Calu3 (cell line): ENCODE measurements around the gene FAM217B. TPM values are rescaled to one million over a fixed set of nuclear protein-coding genes. Genes with fewer than 3 reads are reported as not detected.
A peak's percentile ranks its signal among the peaks of the same experiment; 100 is the strongest.

ENCODE experiments used
- BruUV-seq: library from RNA; stranded (reverse); fragments of 400-500 nt; replicated peaks from 2 replicates; lab custom pipeline; 2021; lab: Mats Ljungman, UMichigan
- CTCF ChIA-PET: fragments of 300-600 bp; sonication (Branson Sonifier 250); formaldehyde crosslinking; loops from one replicate; lab custom pipeline; 2022; ENCODE audit warnings: antibody characterized with exemption; lab: Charles Lee
- DNase-seq: peaks from one replicate; pipeline ENCODE4 v3.0.0; 2022
- H3K27ac Mint-ChIP-seq: one replicate; pipeline ENCODE4 v1.8.0; 2022; ENCODE audit warnings: mixed read lengths; ENCODE audit not compliant: unreplicated experiment
- H3K27me3 Mint-ChIP-seq: one replicate; pipeline ENCODE4 v1.8.0; 2022; ENCODE audit warnings: mixed read lengths; ENCODE audit not compliant: unreplicated experiment
- H3K36me3 Mint-ChIP-seq: one replicate; pipeline ENCODE4 v1.8.0; 2022; ENCODE audit warnings: mild to moderate bottlenecking, moderate library complexity, mixed read lengths; ENCODE audit not compliant: insufficient read depth, unreplicated experiment
- H3K4me1 Mint-ChIP-seq: one replicate; pipeline ENCODE4 v1.8.0; 2022; ENCODE audit warnings: mild to moderate bottlenecking, low read depth, mixed read lengths; ENCODE audit not compliant: unreplicated experiment
- H3K4me3 Mint-ChIP-seq: one replicate; pipeline ENCODE4 v1.8.0; 2022; ENCODE audit warnings: mild to moderate bottlenecking, low read depth, moderate library complexity, mixed read lengths; ENCODE audit not compliant: unreplicated experiment
- H3K9me3 Mint-ChIP-seq: one replicate; pipeline ENCODE4 v1.8.0; 2022; ENCODE audit warnings: low read depth, mixed read lengths; ENCODE audit not compliant: unreplicated experiment
- intact Hi-C: fragments of 100-400 bp; cut with micrococcal nuclease; formaldehyde crosslinking; loops from one replicate; pipeline ENCODE4 v1.10.0; 2022; ENCODE audit not compliant: unreplicated experiment
- total RNA-seq: library from RNA; stranded (reverse); gene quantifications from 2 replicates; pipeline ENCODE4 v1.2.3, GENCODE V29; 2022
- TF ChIP-seq, protein P1 (sequence below): fragments of 200-600 bp; IDR thresholded peaks from one replicate; pipeline ENCODE4 v1.8.0; 2022; ENCODE audit warnings: antibody characterized with exemption; ENCODE audit not compliant: unreplicated experiment

FAM217B gene
- total RNA-seq, 1 experiment from 2014 or later = 34.4 TPM

DNA sequence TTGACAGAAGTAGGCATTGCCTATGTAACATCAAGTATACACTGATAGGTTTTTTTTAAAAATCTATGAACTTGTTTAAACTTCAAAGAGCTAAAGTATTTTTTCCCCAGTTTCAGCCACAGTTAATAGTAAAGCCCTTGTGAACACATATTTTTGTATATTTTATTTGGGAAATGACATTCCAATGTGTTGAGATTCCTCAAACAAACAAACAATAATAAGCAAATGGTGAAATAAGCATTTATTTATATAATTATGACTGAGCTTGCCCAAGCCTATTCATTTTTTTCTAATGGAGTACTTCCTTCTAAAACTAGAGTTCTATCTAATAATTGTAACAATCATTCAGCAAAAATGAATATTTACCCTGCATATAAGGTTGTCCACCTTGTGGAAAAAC, 19.2 kb upstream of the FAM217B start:
- H3K27me3 Mint-ChIP-seq = no peaks in the 10 kb centered on the region
- peaks cover 4% of the 10 kb centered on the region for H3K36me3 Mint-ChIP-seq
- intact Hi-C loops = loop anchor here (5.0 kb wide), 1 partner anchor 149 kb away; no protein-coding TSS in a partner anchor
- H3K9me3 Mint-ChIP-seq = no peaks in the 10 kb centered on the region
- DNase-seq = no peak
- BruUV-seq = no TSS peak
- peaks cover 37% of the 10 kb centered on the region for H3K4me1 Mint-ChIP-seq
- TF ChIP-seq, protein P1, sequence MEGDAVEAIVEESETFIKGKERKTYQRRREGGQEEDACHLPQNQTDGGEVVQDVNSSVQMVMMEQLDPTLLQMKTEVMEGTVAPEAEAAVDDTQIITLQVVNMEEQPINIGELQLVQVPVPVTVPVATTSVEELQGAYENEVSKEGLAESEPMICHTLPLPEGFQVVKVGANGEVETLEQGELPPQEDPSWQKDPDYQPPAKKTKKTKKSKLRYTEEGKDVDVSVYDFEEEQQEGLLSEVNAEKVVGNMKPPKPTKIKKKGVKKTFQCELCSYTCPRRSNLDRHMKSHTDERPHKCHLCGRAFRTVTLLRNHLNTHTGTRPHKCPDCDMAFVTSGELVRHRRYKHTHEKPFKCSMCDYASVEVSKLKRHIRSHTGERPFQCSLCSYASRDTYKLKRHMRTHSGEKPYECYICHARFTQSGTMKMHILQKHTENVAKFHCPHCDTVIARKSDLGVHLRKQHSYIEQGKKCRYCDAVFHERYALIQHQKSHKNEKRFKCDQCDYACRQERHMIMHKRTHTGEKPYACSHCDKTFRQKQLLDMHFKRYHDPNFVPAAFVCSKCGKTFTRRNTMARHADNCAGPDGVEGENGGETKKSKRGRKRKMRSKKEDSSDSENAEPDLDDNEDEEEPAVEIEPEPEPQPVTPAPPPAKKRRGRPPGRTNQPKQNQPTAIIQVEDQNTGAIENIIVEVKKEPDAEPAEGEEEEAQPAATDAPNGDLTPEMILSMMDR = no peak
- CTCF ChIA-PET = interaction anchor here (1.1 kb wide), 1 partner anchor 13 kb away, joined by 4 read pairs; the partner anchor contains the start of gene SYCP2
- no peak overlapping the region for H3K27ac Mint-ChIP-seq
- H3K4me3 Mint-ChIP-seq = no peak overlapping the region

DNA sequence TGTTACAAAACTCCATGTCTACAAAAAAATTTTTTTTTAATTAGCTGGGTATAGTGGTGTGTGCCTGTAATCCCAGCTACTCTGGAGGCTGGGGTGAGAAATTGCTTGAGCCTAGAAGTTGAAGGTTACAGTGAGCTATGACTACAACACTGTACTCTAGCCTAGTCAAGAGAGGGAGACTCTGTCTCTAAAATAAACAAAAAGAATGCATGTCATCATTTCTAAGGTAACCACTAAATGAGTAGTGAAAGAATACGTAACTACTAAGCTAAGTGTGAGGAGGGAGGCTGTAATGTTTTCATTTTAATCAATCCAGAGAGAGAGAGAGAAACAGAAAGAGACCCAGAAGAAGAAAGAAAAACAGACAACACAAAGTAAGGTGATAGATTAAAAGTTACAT, 16.7 kb upstream of the FAM217B start:
- H3K36me3 Mint-ChIP-seq = peaks cover 4% of the 10 kb centered on the region
- H3K9me3 Mint-ChIP-seq = no peaks in the 10 kb centered on the region
- no TSS peak for BruUV-seq
- no peaks in the 10 kb centered on the region for H3K27me3 Mint-ChIP-seq
- TF ChIP-seq, protein P1 = no peak
- H3K4me3 Mint-ChIP-seq = no peak overlapping the region
- no peak for DNase-seq
- H3K27ac Mint-ChIP-seq = peak overlapping the region; percentile 26
- H3K4me1 Mint-ChIP-seq = peaks cover 55% of the 10 kb centered on the region
- CTCF ChIA-PET = interaction anchor here (1.0 kb wide), 1 partner anchor 11 kb away, joined by 3 read pairs; no protein-coding TSS in a partner anchor
- intact Hi-C loops = loop anchor here (5.0 kb wide), 1 partner anchor 151 kb away; no protein-coding TSS in a partner anchor

DNA sequence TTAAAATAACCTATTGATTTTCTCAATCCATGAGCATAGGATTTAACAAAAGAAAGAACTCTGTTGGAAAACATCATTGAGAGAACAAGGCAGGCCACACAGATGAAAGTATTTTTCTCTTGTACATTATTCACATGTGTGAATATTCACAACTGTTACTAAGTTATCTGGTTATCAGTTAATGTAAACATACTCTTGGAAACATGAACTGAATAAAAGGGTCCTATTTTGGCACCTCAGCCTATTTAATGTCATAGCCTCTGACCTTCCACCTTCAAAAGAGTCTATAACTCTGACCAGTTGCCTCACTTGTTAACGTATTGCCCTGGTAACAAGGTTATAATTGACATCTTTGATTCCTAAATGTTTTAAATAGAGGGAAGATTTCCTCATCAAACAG, 14.8 kb upstream of the FAM217B start:
- peak overlapping the region; percentile 83 for H3K27ac Mint-ChIP-seq
- BruUV-seq = no TSS peak
- intact Hi-C loops = no loop called here
- no peaks in the 10 kb centered on the region for H3K27me3 Mint-ChIP-seq
- H3K36me3 Mint-ChIP-seq = peaks cover 4% of the 10 kb centered on the region
- DNase-seq = no peak
- H3K4me3 Mint-ChIP-seq = peak overlapping the region; percentile 43
- CTCF ChIA-PET = interaction anchor here (0.8 to 3.1 kb wide), 5 partner anchors 9 to 94 kb away, joined by 4 to 16 read pairs (median 7); partner anchors contain the start of genes FAM217B and PPP1R3D
- peaks cover 73% of the 10 kb centered on the region for H3K4me1 Mint-ChIP-seq
- H3K9me3 Mint-ChIP-seq = no peaks in the 10 kb centered on the region
- TF ChIP-seq, protein P1 = no peak

DNA sequence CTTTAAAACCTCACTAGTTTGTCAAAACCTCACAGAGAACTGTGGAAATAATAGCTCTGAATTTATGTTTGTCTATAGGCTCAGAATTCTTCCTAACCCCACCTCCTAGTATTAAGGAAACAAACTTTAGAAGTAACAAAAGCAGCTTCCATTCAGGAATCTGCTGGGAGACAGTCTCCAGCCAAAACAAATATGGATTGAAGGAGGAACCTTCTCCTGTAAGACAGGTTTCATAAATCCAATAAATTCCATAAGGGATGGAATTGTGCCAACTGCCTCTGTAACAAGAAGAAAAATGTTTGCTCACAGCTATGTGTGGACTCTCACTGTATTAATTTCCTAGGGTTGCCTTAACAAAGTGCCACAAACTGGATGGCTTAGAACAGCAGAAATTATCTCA, 14.3 kb upstream of the FAM217B start:
- no peaks in the 10 kb centered on the region for H3K9me3 Mint-ChIP-seq
- H3K27ac Mint-ChIP-seq = peak overlapping the region; percentile 83
- BruUV-seq = no TSS peak
- TF ChIP-seq, protein P1 = no peak
- peak; percentile 50 for DNase-seq
- H3K4me3 Mint-ChIP-seq = peak overlapping the region; percentile 43
- H3K4me1 Mint-ChIP-seq = peaks cover 73% of the 10 kb centered on the region
- no peaks in the 10 kb centered on the region for H3K27me3 Mint-ChIP-seq
- intact Hi-C loops = no loop called here
- peaks cover 4% of the 10 kb centered on the region for H3K36me3 Mint-ChIP-seq
- CTCF ChIA-PET = interaction anchor here (0.8 to 3.1 kb wide), 6 partner anchors 8 to 95 kb away, joined by 3 to 16 read pairs (median 6); partner anchors contain the start of genes FAM217B and PPP1R3D
